ENCODE results near the gene RELT.

Gene RELT

DNA sequence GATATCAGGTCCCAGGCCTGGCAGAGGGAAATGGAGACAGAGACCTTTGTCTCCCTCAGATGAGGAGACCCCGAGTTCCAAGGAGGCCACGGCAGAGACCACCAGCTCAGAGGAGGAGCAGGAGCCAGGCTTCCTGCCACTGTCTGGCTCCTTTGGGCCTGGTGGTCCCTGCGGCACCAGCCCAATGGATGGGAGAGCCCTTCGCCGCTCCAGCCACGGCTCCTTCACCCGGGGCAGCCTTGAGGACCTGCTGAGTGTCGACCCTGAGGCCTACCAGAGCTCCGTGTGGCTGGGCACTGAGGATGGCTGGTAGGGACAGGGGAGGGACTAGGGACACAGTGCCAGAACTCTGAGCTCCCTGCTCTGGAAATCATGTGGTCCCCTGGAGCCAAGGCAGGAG is 13.1 kb upstream of the RELT start:
- Histone ChIP-seq H3K36me3 (ENCODE audit: control insufficient read depth, insufficient read depth, low read length) (no peaks in the 10 kb centered on the region; the same call in 1 of the 2 replicates), H3K27me3 (replicated peaks; ENCODE audit: control insufficient read depth, insufficient read depth, low read length) (no peaks in the 10 kb centered on the region)

DNA sequence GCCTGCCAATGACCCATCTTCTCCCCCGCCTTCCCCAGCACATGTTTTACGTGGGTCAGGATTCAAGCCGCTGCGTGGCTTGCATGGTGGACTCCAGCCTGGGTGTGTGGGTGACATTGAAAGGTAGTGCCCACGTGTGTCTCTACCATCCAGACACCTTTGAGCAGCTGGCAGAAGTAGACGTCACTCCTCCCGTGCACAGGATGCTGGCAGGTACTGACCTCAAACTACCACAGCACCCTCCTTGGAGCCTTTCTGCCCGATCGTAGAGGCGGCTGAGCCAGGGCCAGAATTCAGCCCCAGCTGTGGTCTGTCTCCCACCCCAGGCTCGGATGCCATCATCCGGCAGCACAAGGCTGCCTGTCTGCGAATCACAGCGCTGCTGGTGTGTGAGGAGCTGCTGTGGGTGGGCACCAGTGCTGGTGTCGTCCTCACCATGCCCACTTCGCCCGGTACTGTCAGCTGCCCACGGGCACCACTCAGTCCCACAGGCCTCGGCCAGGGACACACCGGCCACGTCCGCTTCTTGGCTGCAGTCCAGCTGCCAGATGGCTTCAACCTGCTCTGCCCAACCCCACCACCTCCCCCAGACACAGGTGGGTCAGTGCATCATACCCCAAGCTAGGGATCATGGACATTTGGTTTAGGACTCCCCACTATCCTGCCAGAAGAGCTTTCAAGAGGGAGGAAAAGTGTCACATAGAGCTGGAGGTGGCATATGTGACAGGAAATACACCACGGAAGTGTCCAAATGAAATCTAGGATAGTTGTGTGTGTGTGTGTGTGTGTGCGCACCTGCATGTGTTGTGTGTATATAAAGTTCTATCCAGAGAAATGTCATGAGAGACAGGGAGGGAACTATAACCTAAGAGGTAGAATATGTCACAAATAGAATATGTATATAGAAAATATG is 10.6 kb upstream of the RELT start:
- Histone ChIP-seq H3K4me3 (replicated peaks; ENCODE audit: low read depth, low read length) (no peak overlapping the region), H3K36me3 (ENCODE audit: control insufficient read depth, insufficient read depth, low read length) (no peaks in the 10 kb centered on the region; the same call in 1 of the 2 replicates), H3K27me3 (replicated peaks; ENCODE audit: control insufficient read depth, insufficient read depth, low read length) (no peaks in the 10 kb centered on the region)
- DNase-seq (ENCODE audit: extremely low read depth, insufficient read length): no peak
- TF ChIP-seq, protein P1, sequence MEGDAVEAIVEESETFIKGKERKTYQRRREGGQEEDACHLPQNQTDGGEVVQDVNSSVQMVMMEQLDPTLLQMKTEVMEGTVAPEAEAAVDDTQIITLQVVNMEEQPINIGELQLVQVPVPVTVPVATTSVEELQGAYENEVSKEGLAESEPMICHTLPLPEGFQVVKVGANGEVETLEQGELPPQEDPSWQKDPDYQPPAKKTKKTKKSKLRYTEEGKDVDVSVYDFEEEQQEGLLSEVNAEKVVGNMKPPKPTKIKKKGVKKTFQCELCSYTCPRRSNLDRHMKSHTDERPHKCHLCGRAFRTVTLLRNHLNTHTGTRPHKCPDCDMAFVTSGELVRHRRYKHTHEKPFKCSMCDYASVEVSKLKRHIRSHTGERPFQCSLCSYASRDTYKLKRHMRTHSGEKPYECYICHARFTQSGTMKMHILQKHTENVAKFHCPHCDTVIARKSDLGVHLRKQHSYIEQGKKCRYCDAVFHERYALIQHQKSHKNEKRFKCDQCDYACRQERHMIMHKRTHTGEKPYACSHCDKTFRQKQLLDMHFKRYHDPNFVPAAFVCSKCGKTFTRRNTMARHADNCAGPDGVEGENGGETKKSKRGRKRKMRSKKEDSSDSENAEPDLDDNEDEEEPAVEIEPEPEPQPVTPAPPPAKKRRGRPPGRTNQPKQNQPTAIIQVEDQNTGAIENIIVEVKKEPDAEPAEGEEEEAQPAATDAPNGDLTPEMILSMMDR (IDR thresholded peaks at IDR 0.05; ENCODE audit: insufficient read depth, low read length, poor library complexity, severe bottlenecking): no peak

More for the DNA sequence above, 13.1 kb upstream of the RELT start:
- TF ChIP-seq, protein P1 (IDR thresholded peaks at IDR 0.05; ENCODE audit: insufficient read depth, low read length, poor library complexity, severe bottlenecking): no peak
- H3K4me3 ChIP-seq (replicated peaks; ENCODE audit: low read depth, low read length): no peak overlapping the region
- no peak for DNase-seq (ENCODE audit: extremely low read depth, insufficient read length)

DNA sequence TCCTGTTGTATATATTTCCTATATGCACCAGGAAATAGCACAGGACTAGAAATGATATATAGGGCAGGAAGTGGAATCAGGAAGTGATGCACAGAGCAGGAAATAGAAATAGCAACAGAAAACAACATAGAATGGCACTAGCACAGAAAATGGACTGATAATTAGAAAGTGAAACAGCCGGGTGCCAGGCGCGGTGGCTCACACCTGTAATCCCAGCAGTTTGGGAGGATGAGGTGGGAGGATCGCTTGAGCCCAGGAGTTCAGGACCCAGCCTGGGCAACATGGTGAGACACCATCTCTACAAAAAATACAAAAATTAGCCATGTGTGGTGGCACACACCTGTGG is 10.0 kb upstream of the RELT start:
- no peaks in the 10 kb centered on the region for H3K27me3 ChIP-seq (replicated peaks; ENCODE audit: control insufficient read depth, insufficient read depth, low read length)
- DNase-seq (ENCODE audit: extremely low read depth, insufficient read length): no peak
- TF ChIP-seq, protein P1 (IDR thresholded peaks at IDR 0.05; ENCODE audit: insufficient read depth, low read length, poor library complexity, severe bottlenecking): no peak
- no peak overlapping the region for H3K4me3 ChIP-seq (replicated peaks; ENCODE audit: low read depth, low read length)
- no peaks in the 10 kb centered on the region; the same call in 1 of the 2 replicates for H3K36me3 ChIP-seq (ENCODE audit: control insufficient read depth, insufficient read depth, low read length)

DNA sequence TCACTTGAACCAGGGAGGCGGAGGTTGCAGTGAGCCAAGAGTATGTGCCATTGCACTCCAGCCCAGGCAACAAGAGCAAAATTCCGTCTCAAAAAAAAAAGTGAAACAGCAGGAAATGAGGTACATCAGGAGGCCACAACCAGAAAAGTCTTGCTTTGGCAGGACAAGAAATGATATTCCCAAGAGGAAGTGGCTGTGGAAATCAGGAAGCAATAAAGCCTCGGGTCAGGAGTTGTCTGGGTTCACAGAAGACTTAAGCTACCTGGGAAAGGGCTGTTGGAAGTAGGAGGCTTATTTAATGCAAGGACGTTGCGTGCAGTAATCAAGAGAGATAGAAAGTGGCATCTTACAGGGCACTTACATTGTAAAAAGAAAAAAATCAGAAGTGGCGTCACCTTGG is 9.2 kb upstream of the RELT start:
- Histone ChIP-seq H3K4me3 (replicated peaks; ENCODE audit: low read depth, low read length) (no peak overlapping the region), H3K27me3 (replicated peaks; ENCODE audit: control insufficient read depth, insufficient read depth, low read length) (no peaks in the 10 kb centered on the region), H3K36me3 (ENCODE audit: control insufficient read depth, insufficient read depth, low read length) (no peaks in the 10 kb centered on the region; the same call in 1 of the 2 replicates)
- DNase-seq (ENCODE audit: extremely low read depth, insufficient read length): no peak
- TF ChIP-seq, protein P1 (IDR thresholded peaks at IDR 0.05; ENCODE audit: insufficient read depth, low read length, poor library complexity, severe bottlenecking): no peak

DNA sequence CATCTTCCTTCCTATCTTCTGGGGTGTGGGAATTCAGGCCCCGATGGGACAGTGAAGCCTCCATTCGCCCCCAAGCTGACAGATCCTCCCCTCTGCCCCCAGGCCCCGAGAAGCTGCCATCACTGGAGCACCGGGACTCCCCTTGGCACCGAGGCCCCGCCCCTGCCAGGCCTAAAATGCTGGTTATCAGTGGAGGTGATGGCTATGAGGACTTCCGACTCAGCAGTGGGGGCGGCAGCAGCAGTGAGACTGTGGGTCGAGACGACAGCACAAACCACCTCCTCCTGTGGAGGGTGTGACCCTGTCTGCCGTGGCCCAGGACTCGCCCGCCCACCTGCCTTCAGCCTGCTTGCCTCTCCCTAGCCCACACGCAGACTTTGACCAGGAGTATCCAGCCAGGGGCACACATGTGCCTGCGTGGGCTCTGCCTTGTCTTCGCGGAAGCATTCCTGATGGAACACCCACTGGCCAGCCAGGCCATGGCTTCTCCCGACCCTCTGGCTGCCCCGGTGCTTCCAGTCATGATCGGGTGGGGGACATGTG is 8.6 kb upstream of the RELT start:
- DNase-seq (ENCODE audit: extremely low read depth, insufficient read length): no peak
- Histone ChIP-seq H3K27me3 (replicated peaks; ENCODE audit: control insufficient read depth, insufficient read depth, low read length) (no peaks in the 10 kb centered on the region), H3K36me3 (ENCODE audit: control insufficient read depth, insufficient read depth, low read length) (no peaks in the 10 kb centered on the region; the same call in 1 of the 2 replicates), H3K4me3 (replicated peaks; ENCODE audit: low read depth, low read length) (no peak overlapping the region)
- TF ChIP-seq, protein P1 (IDR thresholded peaks at IDR 0.05; ENCODE audit: insufficient read depth, low read length, poor library complexity, severe bottlenecking): no peak

Data from GM06990 (cell line).